Upper lobe of left lung (tissue), 4 donors: ENCODE results near the gene SART1.
"Not testable (repeated sequence)": the region's sequence is repeated elsewhere in the genome, so short reads cannot be mapped to it uniquely, and the experiment has no call there.

Experiments used
- EP300 ChIP-seq, 4 donors: sonication (generic); formaldehyde crosslinking; IDR thresholded peaks; one replicate each; pipeline ENCODE4 v1.5.1; 2017; ENCODE audit warnings: antibody characterized with exemption in 4 of 4, control low read depth in 2 of 4
- POLR2A ChIP-seq, 4 donors: fragments of 450-650 bp; IDR thresholded peaks; one replicate each; pipeline ENCODE4 v1.5.1; 2016 to 2017; ENCODE audit warnings: antibody characterized with exemption in 4 of 4, mild to moderate bottlenecking in 2 of 4
- POLR2AphosphoS5 ChIP-seq, 2 donors: sonication (generic); formaldehyde crosslinking; IDR thresholded peaks; one replicate each; pipeline ENCODE4 v1.5.1; 2017; ENCODE audit warnings: antibody characterized with exemption in 2 of 2
- TF ChIP-seq, protein P1 (sequence below), 6 experiments: fragments of 450-650 bp in 4 of 6; fragments of 200-600 bp in 2 of 6; sonication (generic) in 2 of 6; IDR thresholded peaks; one replicate each; pipeline ENCODE4 v1.5.1; 2016 to 2019; ENCODE audit warnings: antibody characterized with exemption in 6 of 6

DNA sequence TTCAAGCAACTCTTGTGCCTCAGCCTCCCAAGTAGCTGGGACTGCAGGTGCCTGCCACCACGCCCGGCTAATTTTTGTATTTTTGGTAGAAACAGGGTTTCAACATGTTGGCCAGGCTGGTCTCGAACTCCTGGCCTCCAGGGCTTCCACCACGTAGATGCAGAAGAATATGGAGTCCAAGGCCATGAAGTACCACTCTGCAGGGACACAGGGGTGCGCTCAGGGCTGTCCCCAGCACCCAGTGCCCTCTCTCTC lies 61.6 kb downstream of the SART1 start:
- not testable (repeated sequence) for TF ChIP-seq EP300, POLR2AphosphoS5, POLR2A (IDR thresholded peaks at IDR 0.05)
- TF ChIP-seq, protein P1, sequence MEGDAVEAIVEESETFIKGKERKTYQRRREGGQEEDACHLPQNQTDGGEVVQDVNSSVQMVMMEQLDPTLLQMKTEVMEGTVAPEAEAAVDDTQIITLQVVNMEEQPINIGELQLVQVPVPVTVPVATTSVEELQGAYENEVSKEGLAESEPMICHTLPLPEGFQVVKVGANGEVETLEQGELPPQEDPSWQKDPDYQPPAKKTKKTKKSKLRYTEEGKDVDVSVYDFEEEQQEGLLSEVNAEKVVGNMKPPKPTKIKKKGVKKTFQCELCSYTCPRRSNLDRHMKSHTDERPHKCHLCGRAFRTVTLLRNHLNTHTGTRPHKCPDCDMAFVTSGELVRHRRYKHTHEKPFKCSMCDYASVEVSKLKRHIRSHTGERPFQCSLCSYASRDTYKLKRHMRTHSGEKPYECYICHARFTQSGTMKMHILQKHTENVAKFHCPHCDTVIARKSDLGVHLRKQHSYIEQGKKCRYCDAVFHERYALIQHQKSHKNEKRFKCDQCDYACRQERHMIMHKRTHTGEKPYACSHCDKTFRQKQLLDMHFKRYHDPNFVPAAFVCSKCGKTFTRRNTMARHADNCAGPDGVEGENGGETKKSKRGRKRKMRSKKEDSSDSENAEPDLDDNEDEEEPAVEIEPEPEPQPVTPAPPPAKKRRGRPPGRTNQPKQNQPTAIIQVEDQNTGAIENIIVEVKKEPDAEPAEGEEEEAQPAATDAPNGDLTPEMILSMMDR (IDR thresholded peaks at IDR 0.05), result not testable (repeated sequence)
